K562 (cell line): ENCODE measurements around the gene RBP3. TPM values are rescaled to one million over a fixed set of nuclear protein-coding genes. Genes with fewer than 3 reads are reported as not detected.

Experiments used
- ATAC-seq: fragments of 200-7000 bp; cut with Tn5 transposase; 3 replicates; pipeline ENCODE4 v1.9.1; 2020; ENCODE audit warnings: moderate library complexity
- BruUV-seq: library from RNA; stranded (reverse); fragments of 400-500 nt; replicated peaks from 2 replicates; lab custom pipeline; 2021; lab: Mats Ljungman, UMichigan
- CTCF ChIA-PET: fragments of 300-600 bp; formaldehyde crosslinking; extraction: SDS; loops from one replicate; lab custom pipeline; 2021; ENCODE audit warnings: low intra/inter-chr PET ratio; lab: Yijun Ruan, JAX
- POLR2A ChIA-PET: fragments of 300-600, 350-650 bp; sonication (Branson Sonifier 250); formaldehyde crosslinking; extraction: SDS; loops from one replicate; lab custom pipeline; 2021; ENCODE audit warnings: antibody characterized with exemption, inconsistent platforms; lab: Yijun Ruan, JAX
- DNase-seq, 4 experiments: peaks; one replicate each; pipeline versions ENCODE4 v3.0.0 to v3.0.0-alpha.2; 2011 to 2018; ENCODE audit warnings: low spot score in 3 of 4, mixed read lengths in 3 of 4; ENCODE audit errors: extremely low read depth in 1 of 4
- FAIRE-seq: peaks from 2 replicates; lab custom pipeline; 2011; peaks lifted over from hg19 to GRCh38; lab: Jason Lieb, UNC
- H2AFZ ChIP-seq: 2 replicates; pipeline ENCODE4 v1.6.0; 2011; ENCODE audit warnings: low read depth, low read length, control low read depth, inconsistent platforms
- H3K27ac ChIP-seq: fragments of 200-600 bp; 3 replicates; pipeline ENCODE4 v1.8.0; 2011; ENCODE audit warnings: low read depth, mild to moderate bottlenecking, control low read depth, inconsistent platforms, low read length, moderate library complexity, mixed read lengths; ENCODE audit errors: extremely low read depth
- H3K27me3 ChIP-seq, 2 experiments: fragments of 300-600 bp in 1 of 2; 2 replicates in 1 of 2; 3 replicates in 1 of 2; pipeline versions ENCODE4 v1.6.0 to v1.8.0; 2011; ENCODE audit warnings: inconsistent platforms in 2 of 2, low read length in 2 of 2, mild to moderate bottlenecking in 1 of 2, mixed read lengths in 1 of 2, moderate library complexity in 1 of 2; ENCODE audit not compliant: control insufficient read depth in 2 of 2, insufficient read depth in 2 of 2
- H3K36me3 ChIP-seq: fragments of 300-600 bp; 3 replicates; pipeline ENCODE4 v1.8.0; 2011; ENCODE audit warnings: mild to moderate bottlenecking, low read length, inconsistent platforms; ENCODE audit not compliant: control insufficient read depth, insufficient read depth
- H3K4me1 ChIP-seq, 2 experiments: fragments of 200-600 bp in 1 of 2; replicated peaks in 1 of 2; 2 replicates in 1 of 2; 3 replicates in 1 of 2; pipeline versions ENCODE4 v1.5.1 to v1.8.0; 2011; ENCODE audit warnings: inconsistent platforms in 2 of 2, low read length in 2 of 2, mild to moderate bottlenecking in 1 of 2, mixed read lengths in 1 of 2, moderate library complexity in 1 of 2; ENCODE audit not compliant: control insufficient read depth in 2 of 2, insufficient read depth in 2 of 2
- H3K4me2 ChIP-seq: 2 replicates; pipeline ENCODE4 v1.6.1; 2011; ENCODE audit warnings: low read length, control low read depth, inconsistent platforms, mixed read lengths; ENCODE audit not compliant: insufficient read depth
- H3K4me3 ChIP-seq: fragments of 200-600 bp; sonication (generic), shearing (Covaris generic); 2 replicates; pipeline ENCODE4 v1.5.1; 2016; ENCODE audit warnings: control low read depth, inconsistent platforms
- H3K79me2 ChIP-seq: fragments of 200-600 bp; 3 replicates; pipeline ENCODE4 v1.8.0; 2011; ENCODE audit warnings: low read length, inconsistent platforms; ENCODE audit not compliant: control insufficient read depth, insufficient read depth
- H3K9ac ChIP-seq, 2 experiments: 2 replicates each; pipeline versions ENCODE4 v1.6.0 to v1.6.1; 2011; ENCODE audit warnings: low read depth in 2 of 2, low read length in 2 of 2, control low read depth in 1 of 2, inconsistent platforms in 1 of 2, mild to moderate bottlenecking in 1 of 2, mixed read lengths in 1 of 2; ENCODE audit not compliant: insufficient read depth in 1 of 2
- H3K9me1 ChIP-seq: one replicate; pipeline ENCODE4 v1.6.0; 2011; ENCODE audit warnings: inconsistent platforms, mild to moderate bottlenecking, low read length, moderate library complexity; ENCODE audit not compliant: control insufficient read depth, insufficient read depth
- H3K9me3 ChIP-seq: replicated peaks from 2 replicates; pipeline ENCODE4 v1.5.1; 2011; ENCODE audit warnings: low read depth, low read length, inconsistent platforms; ENCODE audit not compliant: control insufficient read depth, insufficient read depth
- H4K20me1 ChIP-seq: replicated peaks from 2 replicates; pipeline ENCODE4 v1.6.1; 2011; ENCODE audit warnings: low read length, inconsistent platforms, mixed read lengths; ENCODE audit not compliant: control insufficient read depth, insufficient read depth
- CEBPZ ChIP-seq: fragments of 150-350 bp; IDR thresholded peaks from 2 replicates; pipeline ENCODE4 v1.6.1; 2014; ENCODE audit warnings: low read depth, mild to moderate bottlenecking, low read length, borderline replicate concordance
- MYBL2 ChIP-seq, 2 experiments: fragments of 450-650 bp in 1 of 2; sonication (generic) in 1 of 2; formaldehyde crosslinking in 1 of 2; IDR thresholded peaks; 2 replicates each; pipeline versions ENCODE4 v1.6.1 to v1.8.1; 2017 to 2022; ENCODE audit warnings: borderline replicate concordance in 1 of 2, inconsistent platforms in 1 of 2, low read depth in 1 of 2, mild to moderate bottlenecking in 1 of 2, missing genetic modification reagents in 1 of 2, moderate library complexity in 1 of 2
- PHB2 ChIP-seq: fragments of 450-650 bp; IDR thresholded peaks from 2 replicates; pipeline ENCODE4 v1.6.1; 2017; ENCODE audit warnings: low read depth
- RBM25 ChIP-seq: fragments of 200-400 bp; formaldehyde crosslinking; IDR thresholded peaks from 2 replicates; pipeline ENCODE4 v1.6.1; 2018; ENCODE audit warnings: low read length, low read depth, moderate library complexity; ENCODE audit not compliant: severe bottlenecking
- SLC30A9 ChIP-seq: fragments of 250-450 bp; sonication (Bioruptor Pico); IDR thresholded peaks from 2 replicates; pipeline ENCODE4 v1.8.0; 2022; ENCODE audit warnings: mild to moderate bottlenecking, moderate library complexity
- ZNF239 ChIP-seq: fragments of 250-450 bp; sonication (Bioruptor Pico); IDR thresholded peaks from 2 replicates; pipeline ENCODE4 v1.4.0; 2020; ENCODE audit warnings: mild to moderate bottlenecking
- WGBS: fragments of 100-300 bp; shearing (Covaris generic); methylation state at CpG from one replicate; pipeline ENCODE4 v1.1.6; 2016; ENCODE audit warnings: low coverage, mixed read lengths; ENCODE audit not compliant: insufficient coverage; ENCODE audit errors: missing lambda C conversion rate; 5-methylcytosine and 5-hydroxymethylcytosine counted together
- in situ Hi-C: fragments of 300-500 bp; cut with MboI; formaldehyde crosslinking; loops from 4 replicates; pipeline ENCODE4 v1.15.0; 2018; ENCODE audit warnings: inconsistent platforms, mixed read lengths
- intact Hi-C: fragments of 100-400 bp; cut with micrococcal nuclease; formaldehyde crosslinking; loops from 2 replicates; pipeline ENCODE4 v1.14.2; 2022
- polyA plus RNA-seq, 8 experiments: library from polyadenylated mRNA; depleted of rRNA in 4 of 8; stranded (reverse) in 5 of 8; unstranded in 3 of 8; fragments of >200 nt; fragmentation: Nextera tagmentation in 2 of 8; fragmentation: Illumina TruSeq in 1 of 8; extraction: Ambion mirVana in 2 of 8; extraction: Trizol in 1 of 8; gene quantifications; 2 replicates each; pipeline versions ENCODE4 v1.2.1 to v1.2.3, GENCODE V29; 2011 to 2014; ENCODE audit warnings: inconsistent platforms in 1 of 8, missing spikeins in 1 of 8
- total RNA-seq, 7 experiments: library from RNA; depleted of rRNA in 6 of 7; stranded (reverse); fragments of >200 nt in 6 of 7; fragmentation: Illumina TruSeq in 2 of 7; extraction: Trizol in 2 of 7; gene quantifications; 2 replicates each; pipeline versions ENCODE4 v1.2.1 to v1.2.3, GENCODE V29; 2011 to 2021; ENCODE audit warnings: low replicate concordance in 1 of 7

The RBP3 gene
- total and polyA plus RNA-seq, 9 of the 15 experiments (the other 6 are each of a cell fraction or from before 2014, with no cell fraction given), result not detected

GRCh38 chr10:47354900-47355299, 6.7 kb downstream of the RBP3 start:
- Histone ChIP-seq H3K27ac (no peak overlapping the region), H3K27me3 (peaks cover 20 to 60% of the 10 kb centered on the region in 2 experiments), H4K20me1 (peaks cover 25% of the 10 kb centered on the region), H3K9me3 (no peaks in the 10 kb centered on the region), H3K4me1 (peaks cover 0 to 12% of the 10 kb centered on the region in 2 experiments; a peak in 1 of 5 replicates), H3K79me2 (no peaks in the 10 kb centered on the region), H3K9me1 (no peaks in the 10 kb centered on the region), H3K4me2 (no peak overlapping the region), H3K36me3 (no peaks in the 10 kb centered on the region), H3K9ac (no peak overlapping the region), H3K4me3 (no peak overlapping the region), H2AFZ (no peak overlapping the region)
- no TSS peak for BruUV-seq
- TF ChIP-seq SLC30A9 (no peak), ZNF239 (CRISPR knock-in tag) (peak; percentile 98), RBM25 (peak; percentile 76), PHB2 (no peak)
- WGBS, result 0% methylated on average over 1 of the region's 1 CpG
- DNase-seq (no peak), FAIRE-seq (no peak), ATAC-seq (no peak)
- in situ Hi-C loops, result no loop called here
- POLR2A ChIA-PET, result interaction anchor here (0.9 kb wide), 1 partner anchor 14 kb away, joined by 3 read pairs; no protein-coding TSS in a partner anchor
- CTCF ChIA-PET, result no interaction called here
- intact Hi-C loops, result no loop called here

DNA sequence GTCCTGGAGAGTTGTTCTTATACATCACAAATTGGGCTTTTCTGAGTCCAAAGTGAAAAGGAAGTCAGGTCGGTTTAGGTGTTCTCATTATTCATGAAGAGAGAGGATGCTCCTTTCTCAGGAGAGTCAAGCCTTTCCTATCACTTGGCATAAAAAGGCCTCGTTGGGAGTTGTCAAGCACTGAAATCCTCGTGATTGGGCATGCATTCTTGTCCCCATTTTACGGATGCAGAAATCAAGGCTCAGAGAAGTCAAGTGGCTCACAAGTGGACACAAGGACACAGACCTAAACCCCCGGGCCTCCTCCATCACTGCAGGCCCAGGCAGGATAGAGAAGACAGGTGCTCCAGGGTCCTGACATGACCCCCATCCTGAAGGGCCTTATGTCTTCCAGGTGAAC, 8.5 kb downstream of the RBP3 start:
- no peak for ATAC-seq
- Histone ChIP-seq H3K79me2 (no peaks in the 10 kb centered on the region), H3K9me1 (no peaks in the 10 kb centered on the region), H3K27me3 (peaks cover 7 to 47% of the 10 kb centered on the region in 2 experiments), H2AFZ (no peak overlapping the region), H3K4me3 (no peak overlapping the region), H3K27ac (no peak overlapping the region), H3K4me2 (no peak overlapping the region), H3K9ac (no peak overlapping the region), H3K9me3 (no peaks in the 10 kb centered on the region), H4K20me1 (peaks cover 14% of the 10 kb centered on the region; the same call in 1 of the 2 replicates), H3K4me1 (peaks cover 0 to 3% of the 10 kb centered on the region in 2 experiments; a peak in 1 of 5 replicates), H3K36me3 (no peaks in the 10 kb centered on the region)
- no peak for DNase-seq
- in situ Hi-C loops (no loop called here), intact Hi-C loops (no loop called here)
- CTCF ChIA-PET, result no interaction called here
- FAIRE-seq, result no peak
- BruUV-seq, result no TSS peak
- POLR2A ChIA-PET, result no interaction called here
- peak; percentile 58 for TF ChIP-seq RBM25
- TF ChIP-seq MYBL2 (IDR thresholded peaks at IDR 0.05; ENCODE audit: low read depth), result no peak
- TF ChIP-seq MYBL2 (CRISPR knock-in tag; IDR thresholded peaks at IDR 0.05; ENCODE audit: borderline replicate concordance), result no peak
- TF ChIP-seq CEBPZ, result no peak
- WGBS, result 2% methylated on average over 5 of the region's 5 CpGs
